ENCODE data around the gene CPLX4. TPM values are rescaled to one million over a fixed set of nuclear protein-coding genes. Genes with fewer than 3 reads are reported as not detected.

The CPLX4 gene
- total and polyA plus RNA-seq, 2 experiments from 2014 or later: not detected

DNA sequence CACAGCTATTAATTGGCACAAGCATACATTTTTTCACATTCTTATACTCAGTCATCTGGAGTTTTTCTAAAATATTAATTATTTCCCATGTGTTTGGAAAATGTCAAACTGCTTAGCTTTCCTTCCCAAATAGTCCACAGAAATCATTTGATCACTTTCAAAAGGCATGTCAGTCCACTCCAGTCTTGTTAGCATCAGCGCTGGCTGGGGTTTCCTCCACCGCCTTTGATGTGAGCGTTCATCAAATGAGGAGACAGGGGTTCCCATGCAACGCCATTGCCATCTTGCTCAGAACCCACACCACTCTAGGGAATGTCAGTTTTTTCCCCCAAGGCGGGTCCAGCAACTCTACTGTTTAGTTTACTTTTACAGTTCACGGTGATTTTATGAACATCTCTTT lies 32.1 kb downstream of the CPLX4 start:
- no peak for TF ChIP-seq EZH2 (IDR thresholded peaks at IDR 0.05; ENCODE audit: insufficient read depth, poor library complexity, severe bottlenecking)
- TF ChIP-seq EZH2phosphoT487 (IDR thresholded peaks at IDR 0.05; ENCODE audit: insufficient read depth, low read depth): no peak
- WGBS, 2 experiments (ENCODE audit: low coverage in 1 of 2, low lambda C conversion rate in 2 of 2, missing lambda C conversion rate in 2 of 2): 0 to 2% methylated on average over 6 of the region's 6 CpGs
- Histone ChIP-seq H3K9me3 (ENCODE audit: low read depth) (no peaks in the 10 kb centered on the region), H2AFZ (no peak overlapping the region), H4K20me1 (ENCODE audit: insufficient read depth) (no peaks in the 10 kb centered on the region), H3K4me3 (no peak overlapping the region), H3K79me2 (ENCODE audit: insufficient read depth) (no peaks in the 10 kb centered on the region), H3K9me2 (ENCODE audit: insufficient read depth) (no peaks in the 10 kb centered on the region), H3K9ac (no peak overlapping the region), H3K4me2 (ENCODE audit: unreplicated experiment) (no peak overlapping the region), H3K27me3 (replicated peaks; ENCODE audit: insufficient read depth) (peaks cover 27% of the 10 kb centered on the region), H3F3A (ENCODE audit: insufficient read depth) (no peaks in the 10 kb centered on the region), H3K27ac (no peak overlapping the region), H3K4me1 (ENCODE audit: insufficient read depth) (no peaks in the 10 kb centered on the region), H3K36me3 (ENCODE audit: low read depth) (no peaks in the 10 kb centered on the region)
- in situ Hi-C loops (cut with MboI): no loop called here
- no peak for DNase-seq

DNA sequence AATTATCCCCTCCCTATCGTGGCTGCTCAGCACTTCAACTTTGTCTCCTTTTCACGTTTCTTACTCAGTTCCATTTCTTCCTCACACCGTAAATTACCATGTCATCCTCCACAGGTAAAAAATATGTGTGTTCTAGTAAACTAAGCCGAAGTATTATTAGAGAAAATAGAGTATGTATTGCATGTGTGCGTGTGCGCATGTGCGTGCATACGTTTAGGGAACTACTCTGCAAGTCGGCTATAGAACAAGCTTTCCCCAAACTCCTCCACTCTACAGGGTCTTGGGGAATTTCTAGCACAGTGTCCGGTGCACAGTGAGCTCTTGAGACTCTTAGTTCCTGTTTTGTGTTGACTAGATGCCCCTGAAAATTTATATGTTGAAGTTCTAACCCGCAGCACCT lies 36.1 kb downstream of the CPLX4 start:
- Histone ChIP-seq H3K27me3 (replicated peaks; ENCODE audit: insufficient read depth) (peaks cover 44% of the 10 kb centered on the region), H3K9me3 (ENCODE audit: low read depth) (no peaks in the 10 kb centered on the region), H3K9me2 (ENCODE audit: insufficient read depth) (no peaks in the 10 kb centered on the region), H2AFZ (no peak overlapping the region), H3K4me1 (ENCODE audit: insufficient read depth) (no peaks in the 10 kb centered on the region), H3K4me2 (ENCODE audit: unreplicated experiment) (no peak overlapping the region), H3K9ac (no peak overlapping the region), H3K79me2 (ENCODE audit: insufficient read depth) (no peaks in the 10 kb centered on the region), H3K27ac (no peak overlapping the region), H3F3A (ENCODE audit: insufficient read depth) (no peaks in the 10 kb centered on the region), H3K36me3 (ENCODE audit: low read depth) (no peaks in the 10 kb centered on the region), H4K20me1 (ENCODE audit: insufficient read depth) (no peaks in the 10 kb centered on the region), H3K4me3 (no peak overlapping the region)
- in situ Hi-C loops (cut with MboI): no loop called here
- TF ChIP-seq EZH2phosphoT487 (IDR thresholded peaks at IDR 0.05; ENCODE audit: insufficient read depth, low read depth): no peak
- no peak for TF ChIP-seq EZH2 (IDR thresholded peaks at IDR 0.05; ENCODE audit: insufficient read depth, poor library complexity, severe bottlenecking)
- 69 to 76% methylated on average over 11 of the region's 11 CpGs for WGBS, 2 experiments (ENCODE audit: low coverage in 1 of 2, low lambda C conversion rate in 2 of 2, missing lambda C conversion rate in 2 of 2)
- no peak for DNase-seq

DNA sequence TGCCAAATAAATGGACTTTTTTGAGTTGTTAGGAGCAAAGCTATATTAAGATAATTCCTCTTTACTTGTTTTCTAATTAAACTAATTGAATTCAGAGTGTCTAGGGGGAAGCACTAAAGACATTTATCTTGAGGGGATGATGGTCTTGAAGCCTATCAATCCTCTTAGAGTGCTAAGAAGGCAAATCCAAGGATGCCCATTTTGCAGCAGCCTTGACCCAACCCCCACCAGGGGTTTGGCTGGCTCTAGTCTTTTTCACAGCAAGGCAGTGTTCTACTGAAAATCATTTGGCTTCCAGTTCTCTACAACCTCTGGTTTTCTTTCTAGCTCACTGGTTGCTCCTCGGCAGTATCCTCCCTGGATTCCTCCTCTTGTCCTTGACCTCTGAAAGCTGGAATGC lies 38.7 kb downstream of the CPLX4 start:
- Histone ChIP-seq H3K4me3 (no peak overlapping the region), H3F3A (ENCODE audit: insufficient read depth) (no peaks in the 10 kb centered on the region), H2AFZ (no peak overlapping the region), H3K27ac (no peak overlapping the region), H3K9me3 (ENCODE audit: low read depth) (no peaks in the 10 kb centered on the region), H4K20me1 (ENCODE audit: insufficient read depth) (no peaks in the 10 kb centered on the region), H3K36me3 (ENCODE audit: low read depth) (no peaks in the 10 kb centered on the region), H3K9me2 (ENCODE audit: insufficient read depth) (no peaks in the 10 kb centered on the region), H3K4me1 (ENCODE audit: insufficient read depth) (no peaks in the 10 kb centered on the region), H3K4me2 (ENCODE audit: unreplicated experiment) (no peak overlapping the region), H3K9ac (no peak overlapping the region), H3K27me3 (replicated peaks; ENCODE audit: insufficient read depth) (peaks cover 67% of the 10 kb centered on the region), H3K79me2 (ENCODE audit: insufficient read depth) (no peaks in the 10 kb centered on the region)
- no peak for DNase-seq
- no peak for TF ChIP-seq EZH2 (IDR thresholded peaks at IDR 0.05; ENCODE audit: insufficient read depth, poor library complexity, severe bottlenecking)
- TF ChIP-seq EZH2phosphoT487 (IDR thresholded peaks at IDR 0.05; ENCODE audit: insufficient read depth, low read depth): no peak
- 50 to 55% methylated on average over 1 of the region's 1 CpG for WGBS, 2 experiments (ENCODE audit: low coverage in 1 of 2, low lambda C conversion rate in 2 of 2, missing lambda C conversion rate in 2 of 2)
- in situ Hi-C loops (cut with MboI): no loop called here

GRCh38 chr18:59279193-59279592 lies 39.3 kb downstream of the CPLX4 start:
- Histone ChIP-seq H3K4me2 (ENCODE audit: unreplicated experiment) (no peak overlapping the region), H3K79me2 (ENCODE audit: insufficient read depth) (no peaks in the 10 kb centered on the region), H3K9me2 (ENCODE audit: insufficient read depth) (no peaks in the 10 kb centered on the region), H3K4me1 (ENCODE audit: insufficient read depth) (no peaks in the 10 kb centered on the region), H3K27me3 (replicated peaks; ENCODE audit: insufficient read depth) (peaks cover 72% of the 10 kb centered on the region), H3K4me3 (no peak overlapping the region), H3K36me3 (ENCODE audit: low read depth) (no peaks in the 10 kb centered on the region), H3K9ac (no peak overlapping the region), H4K20me1 (ENCODE audit: insufficient read depth) (no peaks in the 10 kb centered on the region), H3K27ac (no peak overlapping the region), H2AFZ (no peak overlapping the region), H3K9me3 (ENCODE audit: low read depth) (no peaks in the 10 kb centered on the region), H3F3A (ENCODE audit: insufficient read depth) (no peaks in the 10 kb centered on the region)
- peak; percentile 24 for DNase-seq
- TF ChIP-seq EZH2 (IDR thresholded peaks at IDR 0.05; ENCODE audit: insufficient read depth, poor library complexity, severe bottlenecking): no peak
- TF ChIP-seq EZH2phosphoT487 (IDR thresholded peaks at IDR 0.05; ENCODE audit: insufficient read depth, low read depth): no peak
- in situ Hi-C loops (cut with MboI): no loop called here
- 24 to 25% methylated on average over 3 of the region's 3 CpGs for WGBS, 2 experiments (ENCODE audit: low coverage in 1 of 2, low lambda C conversion rate in 2 of 2, missing lambda C conversion rate in 2 of 2)

- Histone ChIP-seq H3K4me3 (no peak overlapping the region), H3K9ac (no peak overlapping the region), H4K20me1 (ENCODE audit: insufficient read depth) (no peaks in the 10 kb centered on the region), H3K27me3 (replicated peaks; ENCODE audit: insufficient read depth) (peaks cover 75% of the 10 kb centered on the region), H3K36me3 (ENCODE audit: low read depth) (no peaks in the 10 kb centered on the region), H3K4me2 (ENCODE audit: unreplicated experiment) (no peak overlapping the region), H3K9me3 (ENCODE audit: low read depth) (no peaks in the 10 kb centered on the region), H3K27ac (no peak overlapping the region), H3F3A (ENCODE audit: insufficient read depth) (no peaks in the 10 kb centered on the region), H2AFZ (no peak overlapping the region), H3K79me2 (ENCODE audit: insufficient read depth) (no peaks in the 10 kb centered on the region), H3K4me1 (ENCODE audit: insufficient read depth) (no peaks in the 10 kb centered on the region), H3K9me2 (ENCODE audit: insufficient read depth) (no peaks in the 10 kb centered on the region)
- TF ChIP-seq EZH2phosphoT487 (IDR thresholded peaks at IDR 0.05; ENCODE audit: insufficient read depth, low read depth) (no peak), EZH2 (IDR thresholded peaks at IDR 0.05; ENCODE audit: insufficient read depth, poor library complexity, severe bottlenecking) (no peak)
- DNase-seq: no peak
- in situ Hi-C loops (cut with MboI): no loop called here
- WGBS, 2 experiments (ENCODE audit: low coverage in 1 of 2, low lambda C conversion rate in 2 of 2, missing lambda C conversion rate in 2 of 2): 67 to 71% methylated on average over 5 of the region's 5 CpGs
These were observed 39.7 kb downstream of the CPLX4 start for GRCh38 chr18:59278793-59279192.
